ENCODE results near the gene AP1S1.

AP1S1 gene

DNA sequence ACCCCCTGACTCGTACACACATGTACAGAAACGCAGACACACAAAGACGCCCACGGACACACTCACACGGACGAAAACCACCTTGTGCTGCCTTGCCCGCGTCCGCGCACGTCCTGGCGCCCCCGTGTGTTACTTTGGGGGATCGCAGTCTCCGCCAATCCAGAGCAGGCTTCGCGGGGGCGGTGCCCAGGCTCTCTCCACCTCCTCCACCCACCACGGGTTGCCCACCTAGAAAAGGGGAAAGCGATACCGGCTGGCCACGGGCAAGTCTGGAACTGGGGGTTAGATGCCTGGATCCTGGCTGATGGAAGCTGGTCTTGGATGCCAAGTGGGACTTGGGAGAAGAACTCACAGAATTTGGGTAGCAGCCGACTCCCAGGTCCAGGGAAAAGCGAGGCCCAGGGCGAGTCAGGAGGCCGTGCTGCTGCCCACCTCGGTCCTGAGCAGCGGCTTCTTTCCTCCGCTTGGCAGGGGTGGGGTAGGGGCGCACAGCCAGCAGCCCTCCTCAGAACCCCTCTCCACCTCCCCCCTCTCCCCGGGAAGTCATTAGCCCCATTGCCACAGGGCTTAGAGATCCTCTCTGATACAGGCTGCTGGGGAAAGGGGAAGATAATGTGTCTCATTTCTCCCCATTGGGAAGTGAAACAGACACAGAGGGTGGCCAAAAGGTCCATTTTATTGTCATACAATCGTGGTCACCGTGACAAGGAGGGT is 15.7 kb downstream of the AP1S1 start:
- peak; percentile 57 to 83 (median 74) for DNase-seq (ENCODE audit: low read depth in 2 of 3, low spot score in 2 of 3)

DNA sequence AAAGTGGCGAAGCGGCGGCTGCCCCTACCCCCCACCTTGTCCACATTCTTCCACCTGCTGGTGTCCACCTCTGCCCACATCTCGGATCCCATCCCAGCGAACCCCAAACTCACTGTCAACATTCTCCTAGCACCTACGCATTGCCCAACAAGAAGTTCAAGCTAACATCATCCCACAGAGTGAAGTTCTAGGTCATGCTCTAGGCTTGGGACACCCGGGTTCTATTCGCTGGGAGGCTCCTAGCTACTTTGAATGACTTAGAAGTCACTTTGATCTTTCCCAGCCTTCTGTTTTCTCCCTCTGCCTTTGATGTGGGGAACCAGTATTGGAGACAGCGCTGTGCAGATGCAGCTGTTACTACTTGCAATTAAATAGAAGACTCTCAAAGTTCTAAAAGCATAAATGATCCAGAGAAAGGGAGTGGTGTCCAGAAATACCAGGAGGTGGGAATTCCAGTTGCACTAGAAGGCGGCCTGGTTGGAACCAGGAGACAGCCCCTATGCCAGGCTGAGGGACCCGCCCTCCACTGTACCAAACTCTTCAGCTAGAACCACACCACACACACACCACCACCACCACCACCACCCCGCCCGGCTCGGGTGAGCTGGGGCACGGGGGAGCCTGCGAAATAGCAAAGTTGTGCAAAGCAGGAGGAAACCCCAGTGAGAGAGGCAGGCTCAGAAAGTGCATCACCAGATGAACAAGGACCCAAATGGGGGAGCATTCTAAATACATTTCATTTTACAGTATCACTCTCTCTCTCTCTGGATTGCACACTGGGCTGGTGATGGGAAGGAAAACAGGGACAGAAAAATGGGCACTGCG is 16.6 kb downstream of the AP1S1 start:
- DNase-seq (ENCODE audit: low read depth in 2 of 3, low spot score in 2 of 3) = no peak

DNA sequence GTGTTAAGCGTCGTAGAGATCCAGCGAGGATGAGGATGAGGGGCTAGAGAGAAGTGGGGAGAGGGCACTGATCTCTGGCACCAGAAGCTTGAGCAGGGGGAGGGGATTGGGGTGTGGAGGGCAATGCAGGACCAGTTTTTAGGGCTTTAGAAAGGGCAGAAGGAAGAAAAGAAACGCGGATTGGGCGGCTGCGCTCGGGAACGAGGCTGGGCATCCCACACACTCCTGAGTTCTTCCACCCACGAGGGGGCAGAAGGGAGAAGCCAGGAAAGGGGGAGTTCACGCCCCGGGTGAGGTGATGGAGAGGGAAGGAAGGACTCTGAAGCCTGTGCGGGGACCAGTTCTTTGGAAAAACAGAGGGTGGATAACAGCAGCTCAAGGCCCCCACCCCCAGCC is 17.2 kb downstream of the AP1S1 start:
- DNase-seq (ENCODE audit: low read depth in 2 of 3, low spot score in 2 of 3) = no peak

DNA sequence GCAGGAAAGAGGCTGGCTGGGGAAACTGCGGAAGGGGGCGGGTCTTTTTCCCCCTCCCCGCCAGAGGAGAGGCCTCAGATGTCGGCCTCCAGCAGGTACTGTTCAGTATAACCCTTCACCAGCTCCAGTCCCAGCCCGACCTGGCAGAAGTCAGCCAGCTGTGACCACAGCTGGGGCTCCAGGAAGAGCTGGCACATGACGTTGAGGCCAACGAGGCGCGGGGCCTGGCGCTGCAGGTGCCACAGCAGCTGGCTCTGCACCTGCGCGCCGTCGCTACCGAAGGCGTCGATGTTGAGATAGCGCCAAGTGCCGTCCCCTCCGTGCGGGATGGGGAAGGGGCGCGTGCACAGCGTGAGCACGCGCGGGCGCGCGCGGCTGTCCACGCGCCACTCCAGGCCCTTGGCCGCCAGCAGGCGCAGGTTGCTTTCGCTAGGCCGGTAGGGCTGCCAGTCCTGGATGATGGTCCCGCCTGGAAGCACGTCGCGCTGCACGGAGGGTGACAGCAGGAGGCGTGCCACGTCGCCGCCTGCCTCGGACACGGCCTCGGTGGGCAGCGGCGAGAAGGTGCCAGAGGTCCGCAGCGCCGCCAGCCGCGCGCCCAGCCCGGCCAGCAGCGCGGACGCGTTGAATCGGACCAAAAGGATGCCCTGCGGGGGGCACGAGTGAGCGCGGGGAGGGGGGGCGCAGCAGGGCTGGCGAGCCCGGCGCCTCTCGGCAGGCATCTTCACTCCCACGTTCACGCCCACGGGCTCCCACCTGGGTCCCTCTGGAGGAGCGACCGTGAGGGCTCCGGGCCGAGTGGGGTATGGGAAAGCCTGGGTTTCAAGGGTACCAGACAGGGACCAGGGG is 18.0 kb downstream of the AP1S1 start:
- no peak for DNase-seq (ENCODE audit: low read depth in 2 of 3, low spot score in 2 of 3)

DNA sequence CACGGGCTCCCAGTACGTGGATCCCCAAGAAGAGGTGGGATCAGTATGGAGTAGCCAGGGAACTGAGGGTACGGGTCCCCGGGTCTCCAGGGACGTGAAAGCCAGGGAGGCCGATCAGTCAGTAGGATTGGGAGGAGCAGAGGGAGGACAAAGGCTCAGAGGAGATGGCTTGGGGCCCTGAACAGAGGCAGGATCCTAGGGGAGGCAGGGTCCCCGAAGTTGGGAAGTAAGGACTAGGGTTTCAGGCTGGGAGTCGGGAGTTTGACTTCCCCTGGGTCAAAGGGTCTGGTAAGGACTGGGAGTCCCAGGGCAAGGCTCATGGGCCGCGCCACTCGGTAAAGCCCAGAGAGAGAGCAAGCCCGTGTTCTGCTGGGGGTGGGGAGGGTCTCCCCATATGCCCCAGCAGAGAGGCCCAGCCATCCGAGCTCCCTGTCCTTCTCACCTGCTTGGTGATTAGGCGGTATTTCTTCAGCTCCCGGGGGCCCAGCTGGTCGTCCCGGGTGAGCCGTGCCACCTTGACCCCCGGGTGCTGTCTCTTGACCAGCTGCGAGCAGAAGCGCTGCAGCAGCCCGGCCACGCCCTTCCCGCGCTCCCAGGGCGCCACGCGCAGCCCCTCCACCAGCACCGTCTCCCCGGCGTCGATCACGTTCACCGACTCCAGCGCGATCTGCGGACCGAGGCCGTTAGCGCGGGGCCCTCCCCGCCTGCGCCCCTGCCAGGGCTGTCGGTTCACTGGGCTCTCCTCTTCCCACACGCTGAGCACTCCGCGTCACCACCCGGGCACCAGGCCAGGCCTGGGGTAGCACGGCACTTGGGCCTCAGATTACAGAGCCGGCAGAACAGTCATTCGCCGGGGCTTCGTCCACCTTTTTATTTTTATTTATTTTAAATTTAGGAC is 18.8 kb downstream of the AP1S1 start:
- DNase-seq (ENCODE audit: low read depth in 2 of 3, low spot score in 2 of 3) = no peak

DNA sequence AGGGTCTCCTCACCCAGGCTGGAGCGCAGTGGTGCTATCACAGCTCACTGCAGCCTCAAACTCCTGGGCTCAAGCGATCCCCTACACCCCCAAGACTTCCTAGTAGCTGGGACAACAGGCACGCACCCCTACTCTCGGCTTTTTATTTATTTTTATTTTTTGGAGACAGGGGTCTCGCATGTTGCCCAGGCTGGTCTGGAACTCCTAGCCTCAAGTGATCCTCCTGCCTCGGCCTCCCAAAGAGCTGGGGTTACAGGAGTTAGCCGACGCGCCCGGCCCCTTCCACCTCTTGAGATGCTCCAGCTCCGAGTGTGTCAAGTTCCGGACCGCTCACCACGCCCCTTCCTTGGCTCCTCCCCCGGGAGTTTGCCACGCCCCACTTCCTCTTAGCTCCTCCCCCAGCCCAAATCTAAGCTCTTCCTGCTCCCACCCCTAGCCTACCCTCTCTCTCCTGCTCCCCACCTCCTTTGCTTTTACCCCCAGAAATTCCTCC is 19.5 kb downstream of the AP1S1 start:
- DNase-seq (ENCODE audit: low read depth in 2 of 3, low spot score in 2 of 3) = peak in 1 of 3 experiments; percentile 74

DNA sequence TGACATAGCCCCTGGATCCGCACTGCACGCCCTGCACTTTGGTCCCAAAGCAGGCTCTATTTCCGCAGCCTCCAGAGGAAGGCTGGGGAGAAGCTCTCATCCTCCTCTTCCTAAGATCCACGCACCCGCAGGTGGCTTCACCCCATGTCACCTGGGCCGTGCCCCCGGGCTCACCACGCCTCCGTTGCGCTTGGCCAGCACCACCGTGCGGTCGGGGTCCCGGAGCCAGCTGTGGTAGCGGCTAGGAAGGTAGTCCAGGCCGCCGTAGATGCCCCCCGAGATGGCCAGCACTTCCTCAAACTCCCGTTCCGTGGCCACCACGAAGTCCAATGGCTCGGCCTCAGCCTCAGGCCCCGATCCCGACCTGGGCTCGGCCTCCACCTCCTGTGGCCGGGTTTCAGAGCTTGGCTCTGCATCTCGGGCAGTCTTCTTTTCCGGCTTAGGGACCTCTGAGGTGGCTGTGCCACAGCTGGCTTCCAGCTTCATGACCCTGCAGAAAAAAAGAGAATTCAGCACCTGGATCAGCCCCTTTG is 20.1 kb downstream of the AP1S1 start:
- DNase-seq (ENCODE audit: low read depth in 2 of 3, low spot score in 2 of 3) = no peak

DNA sequence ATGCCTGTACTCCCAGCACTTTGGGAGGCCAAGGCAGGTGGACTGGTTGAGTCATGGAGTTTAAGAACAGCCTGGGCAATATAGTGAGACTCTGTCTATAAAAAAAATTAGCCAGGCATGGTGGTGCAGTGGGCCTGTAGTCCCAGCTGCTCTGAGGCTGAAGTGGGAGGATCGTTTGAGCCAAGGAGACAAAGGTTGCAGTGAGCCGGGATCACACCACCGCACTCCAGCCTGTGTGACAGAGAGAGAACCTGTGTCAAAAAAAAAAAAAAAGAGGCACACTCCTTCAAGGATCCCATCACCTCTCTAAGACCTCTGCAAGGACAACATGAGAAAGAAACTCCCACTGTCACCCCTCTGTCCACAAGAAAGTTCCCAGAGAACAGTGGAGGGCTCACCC is 21.4 kb downstream of the AP1S1 start:
- no peak for DNase-seq (ENCODE audit: low read depth in 2 of 3, low spot score in 2 of 3)

DNA sequence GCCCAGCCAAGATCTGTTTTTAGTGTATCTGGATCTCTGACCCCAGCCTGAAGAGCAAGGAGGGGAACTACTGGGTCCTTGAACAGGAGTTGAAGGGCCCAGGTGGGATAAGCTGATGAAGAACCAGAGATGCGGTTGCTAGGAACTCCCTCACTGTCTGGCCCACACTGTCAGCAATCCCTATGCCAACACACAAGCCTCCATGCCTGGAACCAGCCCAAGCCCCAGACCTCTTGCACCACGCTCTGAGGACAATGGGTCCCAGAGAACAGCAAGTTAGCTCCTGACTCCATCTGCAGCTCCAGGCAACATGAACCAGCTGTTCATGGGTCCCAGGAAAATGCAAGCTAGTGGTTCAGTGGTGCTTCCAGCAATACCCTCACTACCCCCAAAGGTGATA is 23.4 kb downstream of the AP1S1 start:
- no peak for DNase-seq (ENCODE audit: low read depth in 2 of 3, low spot score in 2 of 3)

DNA sequence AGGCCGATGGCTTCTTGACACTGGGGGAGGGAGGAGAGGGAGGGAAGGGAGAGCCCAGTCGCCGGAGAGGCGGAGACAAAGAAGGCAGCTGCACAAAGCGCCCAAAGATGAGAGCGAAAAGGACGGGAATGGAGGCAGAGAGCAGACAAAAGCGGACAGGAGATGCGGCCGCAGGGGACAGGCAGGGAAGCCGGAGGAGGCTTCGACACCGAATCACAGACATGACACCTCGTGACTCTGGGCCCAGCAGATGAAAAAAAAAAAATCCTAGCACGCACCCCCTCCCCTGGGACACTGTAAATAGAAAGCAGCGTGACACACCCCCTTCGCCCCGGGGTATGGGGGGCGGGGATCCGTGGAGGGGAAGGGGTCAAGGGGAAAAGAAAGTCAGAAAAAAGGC is 24.8 kb downstream of the AP1S1 start:
- no peak for DNase-seq (ENCODE audit: low read depth in 2 of 3, low spot score in 2 of 3)

DNA sequence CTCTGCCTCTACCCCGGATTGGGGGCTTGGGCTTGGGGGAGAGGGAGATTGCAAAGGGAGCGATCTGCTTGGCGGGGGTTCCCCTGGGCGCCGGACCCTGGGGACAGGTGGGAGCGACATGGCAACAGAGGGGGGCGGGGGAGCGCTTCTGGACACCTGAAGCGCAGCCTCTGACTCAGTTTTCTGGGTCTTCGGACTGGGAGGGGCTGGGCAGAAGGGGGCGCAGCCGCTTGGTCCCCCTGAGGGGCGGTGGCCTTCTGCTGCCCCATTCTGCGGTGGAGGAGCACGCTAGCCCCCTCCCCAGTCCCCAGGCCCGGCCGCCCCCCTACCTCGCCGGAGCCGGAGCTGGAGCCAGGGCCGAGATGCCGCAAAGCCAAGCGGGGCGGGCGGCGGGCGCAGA is 25.4 kb downstream of the AP1S1 start:
- DNase-seq (ENCODE audit: low read depth in 2 of 3, low spot score in 2 of 3) = no peak

DNA sequence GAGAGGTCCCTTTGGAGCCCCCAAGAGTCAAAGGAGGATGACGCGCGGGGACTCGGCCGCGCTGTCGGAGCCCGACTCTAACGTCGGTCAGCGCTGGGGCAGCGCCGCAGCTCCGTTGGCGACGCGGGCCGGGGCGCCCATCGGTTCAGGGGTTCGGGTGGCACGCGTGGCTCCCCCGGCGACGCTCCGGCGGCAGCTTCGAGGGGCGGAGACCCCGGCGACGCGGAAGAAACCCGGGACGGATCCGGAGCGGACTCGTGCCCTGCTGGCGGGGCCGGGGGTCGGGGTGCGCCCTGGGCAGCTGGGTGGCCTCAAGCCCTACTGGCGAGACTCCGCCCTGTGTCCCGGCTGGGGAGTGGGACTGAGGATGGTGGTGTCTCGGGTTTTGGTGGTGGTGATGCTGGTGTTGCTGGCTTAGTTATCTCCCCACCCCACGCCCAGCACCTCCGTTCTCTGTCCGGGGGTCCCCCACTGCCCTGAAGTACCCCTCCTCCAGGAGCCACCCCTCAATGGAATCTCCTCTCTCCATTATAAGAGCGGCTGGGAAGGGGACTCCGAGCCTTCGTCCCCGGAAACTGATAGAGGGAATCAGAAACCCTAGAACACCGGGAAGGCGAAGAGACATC is 26.0 kb downstream of the AP1S1 start, which contains the start of gene NAT16:
NAT16 (minus strand) TSS at position 164 of the 626 bp plus-strand sequence. CDS start 5,486 bp downstream, outside the sequence.
- DNase-seq (ENCODE audit: low read depth in 2 of 3, low spot score in 2 of 3) = no peak

DNA sequence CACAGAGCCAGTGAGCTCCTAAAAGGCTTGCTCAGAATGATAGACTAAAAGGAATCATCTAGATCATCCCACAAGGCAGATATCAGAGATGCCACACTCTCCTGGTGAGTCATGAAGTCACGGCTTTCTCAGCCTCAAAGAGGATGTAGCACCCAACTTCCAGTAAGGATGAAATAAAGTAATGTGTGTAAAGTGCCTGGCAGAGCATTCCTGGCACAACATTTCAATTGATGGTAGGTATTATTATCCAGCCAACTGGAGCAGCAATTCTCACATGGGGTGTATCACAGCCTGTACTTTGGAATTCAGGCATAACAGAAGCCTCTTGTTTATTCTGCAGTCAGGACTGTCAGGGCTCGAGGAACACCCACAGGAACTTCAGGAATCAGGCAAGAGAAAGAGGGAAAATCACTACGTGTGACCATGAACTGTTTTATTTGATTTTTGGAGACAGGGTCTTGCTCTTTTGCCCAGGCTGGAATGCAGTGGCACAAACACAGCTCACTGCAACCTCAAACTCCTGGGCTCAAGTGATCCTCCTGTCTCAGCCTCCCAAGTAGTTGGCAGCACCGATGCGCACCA is 31.1 kb downstream of the AP1S1 start:
- no peak for DNase-seq (ENCODE audit: low read depth in 2 of 3, low spot score in 2 of 3)

DNA sequence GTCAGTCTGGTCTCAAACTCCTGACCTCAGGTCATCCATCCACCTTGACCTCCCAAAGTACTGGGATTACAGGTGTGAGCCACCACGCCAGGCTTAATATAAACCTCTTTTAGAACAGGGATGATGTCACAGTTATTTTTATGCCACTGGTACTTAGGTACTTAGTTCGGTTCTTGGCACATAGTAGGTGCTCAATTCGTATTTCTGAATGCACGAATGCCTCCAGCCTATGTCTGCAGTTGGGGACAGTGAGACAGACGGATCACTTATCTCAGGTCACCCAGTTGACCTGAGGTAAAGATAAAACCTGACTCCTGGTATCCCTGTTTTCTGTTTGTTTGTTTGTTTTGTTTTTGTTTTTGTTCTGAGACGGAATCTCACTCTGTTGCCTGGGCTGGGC is 31.9 kb downstream of the AP1S1 start:
- DNase-seq (ENCODE audit: low read depth in 2 of 3, low spot score in 2 of 3) = no peak

DNA sequence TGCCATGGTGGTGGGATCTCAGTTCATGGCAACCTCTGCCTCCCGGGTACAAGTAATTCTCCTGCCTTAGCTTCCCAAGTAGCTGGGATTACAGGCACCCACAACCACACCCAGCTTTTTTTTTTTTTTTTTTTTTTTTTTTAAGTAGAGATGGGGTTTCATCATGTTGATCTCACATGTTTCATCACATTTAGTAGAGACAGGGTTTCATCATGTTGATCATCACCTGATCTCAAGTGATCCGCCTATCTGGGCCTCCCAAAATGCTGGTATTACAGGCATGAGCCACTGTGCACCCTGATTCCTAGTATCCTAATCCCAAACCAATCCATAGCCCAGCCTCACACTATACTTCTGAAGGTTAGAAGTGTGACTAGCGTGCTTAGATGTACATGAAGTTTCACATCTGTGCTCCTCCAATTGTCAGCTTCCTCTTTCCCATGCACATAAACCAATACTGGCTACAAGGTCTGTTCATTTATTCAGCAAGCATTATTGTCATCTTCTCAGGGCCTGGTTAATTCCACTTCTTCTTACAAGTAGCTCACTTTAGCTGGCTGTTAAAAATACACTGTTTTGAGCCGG is 32.7 kb downstream of the AP1S1 start:
- DNase-seq (ENCODE audit: low read depth in 2 of 3, low spot score in 2 of 3) = no peak

DNA sequence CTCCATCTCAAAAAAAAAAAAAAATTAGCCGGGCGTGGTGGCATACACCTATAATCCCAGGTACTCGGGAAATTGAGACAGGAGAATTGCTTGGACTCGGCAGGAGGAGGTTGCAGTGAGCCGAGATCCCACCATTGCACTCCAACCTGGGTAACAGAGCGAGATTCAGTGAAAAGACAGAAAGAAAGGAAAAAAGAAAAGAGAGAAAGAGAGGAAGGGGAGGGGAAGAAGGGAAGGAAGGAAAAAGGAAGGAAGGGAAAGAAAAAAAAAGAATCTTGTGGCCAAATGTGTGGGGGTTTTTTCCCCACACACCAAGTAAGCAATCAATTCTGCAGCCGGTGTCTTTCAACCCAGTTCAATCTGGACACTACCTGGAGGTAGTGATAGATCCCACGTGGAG is 34.8 kb downstream of the AP1S1 start:
- DNase-seq (ENCODE audit: low read depth in 2 of 3, low spot score in 2 of 3) = no peak

DNA sequence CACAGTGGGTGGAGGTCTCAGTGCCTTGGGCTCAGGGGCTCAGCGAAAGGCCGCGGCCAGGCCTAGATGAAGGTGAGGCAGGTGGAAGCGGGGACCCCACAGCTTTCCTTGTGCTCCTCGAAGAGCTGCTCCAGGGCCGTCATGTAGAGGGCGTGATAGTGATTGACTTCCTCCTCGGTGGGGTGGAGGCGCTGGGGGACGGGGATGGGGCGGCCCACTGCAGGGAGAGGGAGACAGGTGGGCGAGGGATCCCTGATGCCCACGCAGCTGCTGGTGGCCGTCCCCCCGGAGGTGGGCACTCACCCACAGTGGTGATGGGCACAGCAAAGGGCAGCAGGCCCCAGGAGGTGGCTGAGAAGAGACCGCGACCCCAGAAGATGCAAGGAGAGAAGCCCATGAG is 41.6 kb downstream of the AP1S1 start:
- DNase-seq (ENCODE audit: low read depth in 2 of 3, low spot score in 2 of 3) = no peak

DNA sequence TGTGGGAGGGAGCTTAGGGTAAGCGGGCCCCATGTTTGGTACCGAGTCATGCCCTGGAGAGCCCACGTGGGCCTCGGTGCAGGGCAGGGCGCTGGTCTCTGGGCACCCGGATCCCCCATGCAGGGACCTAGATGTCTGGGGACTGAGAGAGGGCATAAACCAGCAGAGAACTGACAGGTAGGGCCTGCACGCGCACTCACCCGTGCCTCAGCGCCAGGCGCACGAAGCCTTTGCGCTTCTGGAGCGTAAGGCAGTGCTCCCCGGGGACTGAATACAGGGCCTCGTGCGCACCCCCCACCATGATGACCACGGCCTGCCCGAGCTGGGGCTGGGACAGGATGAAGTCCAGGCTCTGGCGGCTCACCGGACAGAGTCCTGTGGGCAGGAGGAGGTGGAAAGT is 43.7 kb downstream of the AP1S1 start:
- no peak for DNase-seq (ENCODE audit: low read depth in 2 of 3, low spot score in 2 of 3)

DNA sequence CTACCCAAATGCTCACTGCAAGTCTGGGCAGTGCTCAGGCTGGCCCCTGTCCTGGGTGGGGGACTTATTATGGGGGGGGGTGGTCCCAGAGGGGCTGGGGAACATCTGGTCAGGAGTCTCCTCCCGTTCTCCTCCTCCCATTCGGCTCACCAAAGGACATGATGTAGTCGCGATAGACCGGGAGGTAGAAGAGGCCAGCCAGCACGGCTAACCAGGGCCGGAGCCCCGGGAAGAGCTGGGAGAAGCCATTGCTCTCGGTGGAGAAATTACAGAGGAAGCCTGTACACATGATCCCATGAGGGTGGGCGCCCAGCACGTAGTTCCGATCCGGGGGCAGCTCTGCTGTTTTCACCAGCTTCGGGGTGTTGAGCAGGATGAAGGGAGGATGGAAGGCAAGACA is 44.2 kb downstream of the AP1S1 start:
- DNase-seq (ENCODE audit: low read depth in 2 of 3, low spot score in 2 of 3) = no peak
